Fibroblast of upper back skin (primary cell): Measurements from ENCODE around the gene DACH1.

Source experiments
- DNase-seq: peaks from one replicate; pipeline ENCODE4 v3.0.0-alpha.2; 2013

DACH1 gene

GRCh38 chr13:71618159-71618558 is 248.8 kb downstream of the DACH1 start:
- DNase-seq = peak; percentile 30

GRCh38 chr13:71617265-71617664 is 249.7 kb downstream of the DACH1 start:
- no peak for DNase-seq

GRCh38 chr13:71613066-71613745 is 253.8 kb downstream of the DACH1 start:
- DNase-seq = no peak

GRCh38 chr13:71611292-71611691 is 255.7 kb downstream of the DACH1 start:
- DNase-seq = no peak

- no peak for DNase-seq
Measured at GRCh38 chr13:71610876-71611275, 256.1 kb downstream of the DACH1 start.

GRCh38 chr13:71609271-71609670 is 257.7 kb downstream of the DACH1 start:
- no peak for DNase-seq

- DNase-seq = no peak
Measured at GRCh38 chr13:71607575-71607974, 259.4 kb downstream of the DACH1 start.

GRCh38 chr13:71606818-71607217 is 260.2 kb downstream of the DACH1 start:
- no peak for DNase-seq

GRCh38 chr13:71605744-71606143 is 261.3 kb downstream of the DACH1 start:
- no peak for DNase-seq

GRCh38 chr13:71603255-71603654 is 263.7 kb downstream of the DACH1 start:
- no peak for DNase-seq

- DNase-seq = no peak
Measured at GRCh38 chr13:71602344-71602743, 264.7 kb downstream of the DACH1 start.

GRCh38 chr13:71597150-71597549 is 269.9 kb downstream of the DACH1 start:
- DNase-seq = no peak

- no peak for DNase-seq
Measured at GRCh38 chr13:71596116-71596515, 270.9 kb downstream of the DACH1 start.

- no peak for DNase-seq
Measured at GRCh38 chr13:71593566-71593965, 273.4 kb downstream of the DACH1 start.

- DNase-seq = no peak
Measured at GRCh38 chr13:71591374-71591773, 275.6 kb downstream of the DACH1 start.

GRCh38 chr13:71590654-71591148 is 276.3 kb downstream of the DACH1 start:
- no peak for DNase-seq

GRCh38 chr13:71589032-71589431 is 278.0 kb downstream of the DACH1 start:
- DNase-seq = no peak

- no peak for DNase-seq
Measured at GRCh38 chr13:71587817-71588216, 279.2 kb downstream of the DACH1 start.

GRCh38 chr13:71587193-71587592 is 279.8 kb downstream of the DACH1 start:
- DNase-seq = no peak

GRCh38 chr13:71583581-71583980 is 283.4 kb downstream of the DACH1 start:
- no peak for DNase-seq

- no peak for DNase-seq
Measured at GRCh38 chr13:71580614-71581013, 286.4 kb downstream of the DACH1 start.

- DNase-seq = no peak
Measured at GRCh38 chr13:71578048-71578447, 289.0 kb downstream of the DACH1 start.

- peak; percentile 10 for DNase-seq
Measured at GRCh38 chr13:71577127-71577526, 289.9 kb downstream of the DACH1 start.

GRCh38 chr13:71576571-71576970 is 290.4 kb downstream of the DACH1 start:
- no peak for DNase-seq

- DNase-seq = no peak
Measured at GRCh38 chr13:71546881-71547280, 320.1 kb downstream of the DACH1 start.
